ENCODE data around the gene DEAF1.
"Not testable (repeated sequence)": the region's sequence is repeated elsewhere in the genome, so short reads cannot be mapped to it uniquely, and the experiment has no call there.

DEAF1 gene, protein sequence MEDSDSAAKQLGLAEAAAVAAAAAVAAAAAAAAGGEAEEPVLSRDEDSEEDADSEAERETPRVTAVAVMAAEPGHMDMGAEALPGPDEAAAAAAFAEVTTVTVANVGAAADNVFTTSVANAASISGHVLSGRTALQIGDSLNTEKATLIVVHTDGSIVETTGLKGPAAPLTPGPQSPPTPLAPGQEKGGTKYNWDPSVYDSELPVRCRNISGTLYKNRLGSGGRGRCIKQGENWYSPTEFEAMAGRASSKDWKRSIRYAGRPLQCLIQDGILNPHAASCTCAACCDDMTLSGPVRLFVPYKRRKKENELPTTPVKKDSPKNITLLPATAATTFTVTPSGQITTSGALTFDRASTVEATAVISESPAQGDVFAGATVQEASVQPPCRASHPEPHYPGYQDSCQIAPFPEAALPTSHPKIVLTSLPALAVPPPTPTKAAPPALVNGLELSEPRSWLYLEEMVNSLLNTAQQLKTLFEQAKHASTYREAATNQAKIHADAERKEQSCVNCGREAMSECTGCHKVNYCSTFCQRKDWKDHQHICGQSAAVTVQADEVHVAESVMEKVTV

GRCh38 chr11:694563-695287 is at the start of gene DEAF1:
Gene DEAF1, minus strand, starts transcription at chr11:695222. Its CDS starts 175 bp downstream, at chr11:695047.
- H3K4me1 ChIP-seq (ENCODE audit: control insufficient read depth, insufficient read depth, low read length): peaks cover 6% of the 10 kb centered on the region

DNA sequence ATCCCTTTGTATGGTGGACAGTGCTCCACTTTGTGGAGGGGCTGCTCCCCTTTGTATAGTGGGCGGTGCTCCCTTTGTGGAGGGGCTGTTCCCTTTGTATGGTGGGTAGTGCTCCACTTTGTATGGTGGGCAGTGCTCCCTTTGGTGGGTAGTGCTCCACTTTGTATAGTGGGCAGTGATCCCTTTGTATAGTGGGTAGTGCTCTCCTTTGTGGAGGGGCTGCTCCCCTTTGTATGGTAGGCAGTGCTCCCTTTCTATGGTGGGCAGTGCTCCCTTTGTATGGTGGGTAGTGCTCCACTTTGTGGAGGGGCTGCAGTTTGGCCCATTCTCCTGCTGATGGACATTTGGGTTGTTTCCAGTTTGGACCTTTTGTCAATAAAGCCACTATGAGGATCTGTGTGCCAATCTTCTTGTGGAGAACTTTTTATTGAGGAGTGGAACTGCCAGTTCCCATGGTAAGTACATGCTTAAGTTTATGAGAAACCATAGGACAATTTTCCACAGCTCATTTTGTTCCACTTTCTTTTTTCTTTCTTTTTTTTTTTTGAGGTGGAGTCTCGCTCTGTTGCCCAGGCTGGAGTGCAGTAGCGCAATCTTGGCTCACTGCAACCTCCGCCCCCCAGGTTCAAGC is 47.7 kb upstream of the DEAF1 start:
- Histone ChIP-seq H3K4me3 (ENCODE audit: low read length) (no peak overlapping the region), H3K27ac (ENCODE audit: low read depth, low read length) (no peak overlapping the region), H3K9ac (ENCODE audit: low read length) (no peak overlapping the region), H3K36me3 (ENCODE audit: control insufficient read depth, insufficient read depth, low read length) (no peaks in the 10 kb centered on the region), H3K27me3 (ENCODE audit: control insufficient read depth, insufficient read depth, low read length) (no peaks in the 10 kb centered on the region), H3K4me1 (ENCODE audit: control insufficient read depth, insufficient read depth, low read length) (no peaks in the 10 kb centered on the region)

More at GRCh38 chr11:694563-695287, at the start of gene DEAF1:
- Histone ChIP-seq H3K27ac (ENCODE audit: low read depth, low read length) (peak within 1 kb of the TSS; percentile 99), H3K27me3 (ENCODE audit: control insufficient read depth, insufficient read depth, low read length) (no peaks in the 10 kb centered on the region), H3K4me3 (ENCODE audit: low read length) (peak within 1 kb of the TSS; percentile 86), H3K9ac (ENCODE audit: low read length) (peak within 1 kb of the TSS; percentile 74), H3K36me3 (ENCODE audit: control insufficient read depth, insufficient read depth, low read length) (peaks cover 1% of the 10 kb centered on the region)

DNA sequence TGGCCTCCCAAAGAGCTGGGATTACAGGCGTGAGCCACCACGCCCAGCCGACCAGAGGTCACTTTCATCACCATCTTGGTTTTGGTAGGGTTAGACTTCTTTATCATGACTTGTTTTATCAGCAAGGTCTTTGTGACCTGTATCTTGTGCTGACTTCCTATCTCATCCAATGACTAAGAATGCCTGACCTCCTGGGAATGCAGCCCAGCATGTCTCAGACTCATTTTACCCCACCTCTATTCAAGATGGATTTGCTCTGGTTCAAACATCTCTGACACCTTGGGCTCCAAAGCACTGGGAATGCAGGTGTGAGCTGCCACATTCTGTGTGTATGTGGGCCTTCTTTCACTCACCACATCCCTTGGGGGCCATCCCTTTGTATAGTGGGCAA is 47.1 kb upstream of the DEAF1 start:
- Histone ChIP-seq H3K9ac (ENCODE audit: low read length) (no peak overlapping the region), H3K4me3 (ENCODE audit: low read length) (no peak overlapping the region), H3K27ac (ENCODE audit: low read depth, low read length) (no peak overlapping the region), H3K27me3 (ENCODE audit: control insufficient read depth, insufficient read depth, low read length) (no peaks in the 10 kb centered on the region), H3K4me1 (ENCODE audit: control insufficient read depth, insufficient read depth, low read length) (no peaks in the 10 kb centered on the region), H3K36me3 (ENCODE audit: control insufficient read depth, insufficient read depth, low read length) (no peaks in the 10 kb centered on the region)

- not testable (repeated sequence) for H3K9ac ChIP-seq (ENCODE audit: low read length)
These were observed 42.9 kb upstream of the DEAF1 start for GRCh38 chr11:737899-738298.

GRCh38 chr11:737366-737765 is 42.3 kb upstream of the DEAF1 start:
- no peak overlapping the region for H3K4me3 ChIP-seq (ENCODE audit: low read length)
- H3K27me3 ChIP-seq (ENCODE audit: control insufficient read depth, insufficient read depth, low read length): no peaks in the 10 kb centered on the region
- no peak overlapping the region for H3K9ac ChIP-seq (ENCODE audit: low read length)

More at GRCh38 chr11:737899-738298, 42.9 kb upstream of the DEAF1 start:
- H3K4me3 ChIP-seq (ENCODE audit: low read length); H3K27me3 ChIP-seq (ENCODE audit: control insufficient read depth, insufficient read depth, low read length); H3K36me3 ChIP-seq (ENCODE audit: control insufficient read depth, insufficient read depth, low read length); H3K27ac ChIP-seq (ENCODE audit: low read depth, low read length); H3K4me1 ChIP-seq (ENCODE audit: control insufficient read depth, insufficient read depth, low read length): not testable (repeated sequence)

GRCh38 chr11:734541-734940 is 39.5 kb upstream of the DEAF1 start:
- H3K9ac ChIP-seq (ENCODE audit: low read length); H3K4me1 ChIP-seq (ENCODE audit: control insufficient read depth, insufficient read depth, low read length); H3K36me3 ChIP-seq (ENCODE audit: control insufficient read depth, insufficient read depth, low read length); H3K27me3 ChIP-seq (ENCODE audit: control insufficient read depth, insufficient read depth, low read length); H3K4me3 ChIP-seq (ENCODE audit: low read length); H3K27ac ChIP-seq (ENCODE audit: low read depth, low read length): not testable (repeated sequence)

More at GRCh38 chr11:737366-737765, 42.3 kb upstream of the DEAF1 start:
- Histone ChIP-seq H3K36me3 (ENCODE audit: control insufficient read depth, insufficient read depth, low read length) (no peaks in the 10 kb centered on the region), H3K27ac (ENCODE audit: low read depth, low read length) (no peak overlapping the region), H3K4me1 (ENCODE audit: control insufficient read depth, insufficient read depth, low read length) (no peaks in the 10 kb centered on the region)

DNA sequence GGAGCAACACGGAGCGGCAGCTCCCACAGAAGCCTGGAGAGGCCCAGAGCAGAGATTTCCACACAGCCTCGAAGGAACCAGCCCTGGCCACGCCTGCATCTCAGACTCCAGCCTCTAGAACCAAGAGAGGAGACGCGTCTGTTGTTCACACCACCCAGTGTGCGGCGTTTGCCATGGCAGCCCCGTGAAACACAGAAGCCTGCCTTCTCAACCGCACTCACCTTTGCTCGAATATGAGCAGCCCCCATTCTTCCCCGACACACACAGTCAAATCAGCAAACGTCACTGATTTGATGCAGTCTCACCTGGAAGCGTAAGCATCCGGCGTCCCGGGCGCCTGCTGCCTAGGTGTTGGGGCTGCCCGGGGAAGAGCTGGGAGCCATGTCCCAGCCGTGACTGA is 38.0 kb upstream of the DEAF1 start:
- Histone ChIP-seq H3K9ac (ENCODE audit: low read length) (no peak overlapping the region), H3K4me3 (ENCODE audit: low read length) (no peak overlapping the region), H3K36me3 (ENCODE audit: control insufficient read depth, insufficient read depth, low read length) (no peaks in the 10 kb centered on the region), H3K4me1 (ENCODE audit: control insufficient read depth, insufficient read depth, low read length) (no peaks in the 10 kb centered on the region), H3K27ac (ENCODE audit: low read depth, low read length) (no peak overlapping the region), H3K27me3 (ENCODE audit: control insufficient read depth, insufficient read depth, low read length) (no peaks in the 10 kb centered on the region)

DNA sequence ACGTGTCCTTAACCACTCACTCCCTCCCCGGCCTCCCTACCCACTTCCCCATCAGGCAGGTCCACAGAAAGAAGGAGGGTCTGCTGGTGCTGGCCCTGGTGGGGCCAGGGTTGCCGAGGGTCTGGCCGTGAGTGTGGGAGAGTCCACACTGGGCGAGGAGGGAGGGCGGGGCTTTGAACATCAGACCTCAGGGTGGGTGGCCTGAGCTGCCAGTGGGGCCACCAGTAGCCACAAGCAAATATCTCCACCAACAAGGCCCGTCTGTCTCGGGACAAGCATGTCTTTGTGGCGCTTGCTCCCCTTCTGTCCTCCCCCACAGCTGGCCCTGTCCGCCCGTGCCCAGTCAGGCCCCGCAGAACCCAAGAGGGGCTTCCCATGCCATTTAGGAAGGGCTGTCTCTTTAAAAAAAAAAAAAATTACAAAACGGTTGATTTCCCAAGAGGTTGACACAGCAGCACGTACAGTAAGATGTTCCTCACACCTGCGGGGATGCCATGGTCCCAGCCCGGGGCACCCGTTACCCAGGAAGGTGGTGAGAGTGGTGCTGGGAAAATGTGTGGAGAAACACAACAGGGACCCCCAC is 34.6 kb upstream of the DEAF1 start:
- Histone ChIP-seq H3K36me3 (ENCODE audit: control insufficient read depth, insufficient read depth, low read length) (no peaks in the 10 kb centered on the region), H3K4me1 (ENCODE audit: control insufficient read depth, insufficient read depth, low read length) (no peaks in the 10 kb centered on the region), H3K9ac (ENCODE audit: low read length) (no peak overlapping the region), H3K27me3 (ENCODE audit: control insufficient read depth, insufficient read depth, low read length) (no peaks in the 10 kb centered on the region), H3K4me3 (ENCODE audit: low read length) (no peak overlapping the region), H3K27ac (ENCODE audit: low read depth, low read length) (no peak overlapping the region)

GRCh38 chr11:728901-729491 is 34.0 kb upstream of the DEAF1 start:
- H3K4me3 ChIP-seq (ENCODE audit: low read length): no peak overlapping the region
- no peaks in the 10 kb centered on the region for H3K27me3 ChIP-seq (ENCODE audit: control insufficient read depth, insufficient read depth, low read length)
- H3K27ac ChIP-seq (ENCODE audit: low read depth, low read length): no peak overlapping the region
- no peak overlapping the region for H3K9ac ChIP-seq (ENCODE audit: low read length)
- H3K4me1 ChIP-seq (ENCODE audit: control insufficient read depth, insufficient read depth, low read length): no peaks in the 10 kb centered on the region
- no peaks in the 10 kb centered on the region for H3K36me3 ChIP-seq (ENCODE audit: control insufficient read depth, insufficient read depth, low read length)

GRCh38 chr11:727859-728748 is 33.1 kb upstream of the DEAF1 start:
- H3K36me3 ChIP-seq (ENCODE audit: control insufficient read depth, insufficient read depth, low read length): no peaks in the 10 kb centered on the region
- no peak overlapping the region for H3K4me3 ChIP-seq (ENCODE audit: low read length)
- peak overlapping the region; percentile 45 for H3K9ac ChIP-seq (ENCODE audit: low read length)
- H3K4me1 ChIP-seq (ENCODE audit: control insufficient read depth, insufficient read depth, low read length): no peaks in the 10 kb centered on the region
- H3K27me3 ChIP-seq (ENCODE audit: control insufficient read depth, insufficient read depth, low read length): no peaks in the 10 kb centered on the region
- H3K27ac ChIP-seq (ENCODE audit: low read depth, low read length): no peak overlapping the region

DNA sequence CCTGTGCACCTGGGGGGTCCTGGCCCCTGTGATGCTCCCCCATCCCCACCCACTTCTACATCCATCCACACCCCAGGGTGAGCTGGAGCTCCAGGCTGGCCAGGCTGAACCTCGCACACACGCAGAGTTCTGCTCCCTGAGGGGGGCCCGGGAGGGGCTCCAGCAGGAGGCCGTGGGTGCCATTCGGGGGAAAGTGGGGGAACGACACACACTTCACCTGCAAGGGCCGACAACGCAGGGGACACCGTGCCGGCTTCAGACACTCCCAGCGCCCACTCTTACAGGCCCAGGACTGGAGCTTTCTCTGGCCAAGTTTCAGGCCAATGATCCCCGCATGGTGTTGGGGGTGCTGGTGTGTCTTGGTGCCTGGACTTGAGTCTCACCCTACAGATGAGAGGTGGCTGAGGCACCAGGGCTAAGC is 32.3 kb upstream of the DEAF1 start:
- Histone ChIP-seq H3K27ac (ENCODE audit: low read depth, low read length) (no peak overlapping the region), H3K4me1 (ENCODE audit: control insufficient read depth, insufficient read depth, low read length) (no peaks in the 10 kb centered on the region), H3K4me3 (ENCODE audit: low read length) (no peak overlapping the region), H3K36me3 (ENCODE audit: control insufficient read depth, insufficient read depth, low read length) (no peaks in the 10 kb centered on the region), H3K27me3 (ENCODE audit: control insufficient read depth, insufficient read depth, low read length) (no peaks in the 10 kb centered on the region), H3K9ac (ENCODE audit: low read length) (peak overlapping the region; percentile 45)
